GM12875 (cell line): ENCODE results near the gene ZNF487.

Experiments used
- H3K4me3 ChIP-seq: one replicate; pipeline ENCODE4 v1.5.1; 2011; ENCODE audit warnings: low read depth, low read length, control low read depth
- TF ChIP-seq, protein P1 (sequence below): IDR thresholded peaks from 2 replicates; pipeline ENCODE4 v1.5.1; 2011; ENCODE audit warnings: low read depth, mild to moderate bottlenecking, control low read depth, inconsistent platforms, low read length, moderate library complexity, borderline replicate concordance; ENCODE audit not compliant: insufficient read depth

ZNF487 gene

DNA sequence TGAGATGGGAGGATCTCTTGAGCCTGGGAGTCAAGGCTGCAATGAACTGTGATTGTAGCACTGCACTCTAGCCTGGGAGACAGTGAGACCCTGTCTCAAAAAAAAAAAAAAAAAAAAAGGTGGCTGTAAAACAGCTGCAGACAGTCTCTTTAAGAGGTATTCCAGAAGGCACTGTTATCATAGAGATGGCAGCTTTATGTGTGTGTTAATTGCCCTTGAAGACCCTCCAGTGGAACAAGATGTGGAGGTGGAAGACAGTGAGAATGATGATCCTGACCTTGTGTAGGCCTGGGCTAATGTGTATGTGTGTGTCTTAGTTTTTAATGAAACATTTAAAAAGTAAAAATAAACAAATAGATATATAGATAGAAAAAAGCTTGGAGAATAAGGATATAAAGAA is 66.0 kb downstream of the ZNF487 start:
- H3K4me3 ChIP-seq: no peak overlapping the region
- TF ChIP-seq, protein P1, sequence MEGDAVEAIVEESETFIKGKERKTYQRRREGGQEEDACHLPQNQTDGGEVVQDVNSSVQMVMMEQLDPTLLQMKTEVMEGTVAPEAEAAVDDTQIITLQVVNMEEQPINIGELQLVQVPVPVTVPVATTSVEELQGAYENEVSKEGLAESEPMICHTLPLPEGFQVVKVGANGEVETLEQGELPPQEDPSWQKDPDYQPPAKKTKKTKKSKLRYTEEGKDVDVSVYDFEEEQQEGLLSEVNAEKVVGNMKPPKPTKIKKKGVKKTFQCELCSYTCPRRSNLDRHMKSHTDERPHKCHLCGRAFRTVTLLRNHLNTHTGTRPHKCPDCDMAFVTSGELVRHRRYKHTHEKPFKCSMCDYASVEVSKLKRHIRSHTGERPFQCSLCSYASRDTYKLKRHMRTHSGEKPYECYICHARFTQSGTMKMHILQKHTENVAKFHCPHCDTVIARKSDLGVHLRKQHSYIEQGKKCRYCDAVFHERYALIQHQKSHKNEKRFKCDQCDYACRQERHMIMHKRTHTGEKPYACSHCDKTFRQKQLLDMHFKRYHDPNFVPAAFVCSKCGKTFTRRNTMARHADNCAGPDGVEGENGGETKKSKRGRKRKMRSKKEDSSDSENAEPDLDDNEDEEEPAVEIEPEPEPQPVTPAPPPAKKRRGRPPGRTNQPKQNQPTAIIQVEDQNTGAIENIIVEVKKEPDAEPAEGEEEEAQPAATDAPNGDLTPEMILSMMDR: no peak

DNA sequence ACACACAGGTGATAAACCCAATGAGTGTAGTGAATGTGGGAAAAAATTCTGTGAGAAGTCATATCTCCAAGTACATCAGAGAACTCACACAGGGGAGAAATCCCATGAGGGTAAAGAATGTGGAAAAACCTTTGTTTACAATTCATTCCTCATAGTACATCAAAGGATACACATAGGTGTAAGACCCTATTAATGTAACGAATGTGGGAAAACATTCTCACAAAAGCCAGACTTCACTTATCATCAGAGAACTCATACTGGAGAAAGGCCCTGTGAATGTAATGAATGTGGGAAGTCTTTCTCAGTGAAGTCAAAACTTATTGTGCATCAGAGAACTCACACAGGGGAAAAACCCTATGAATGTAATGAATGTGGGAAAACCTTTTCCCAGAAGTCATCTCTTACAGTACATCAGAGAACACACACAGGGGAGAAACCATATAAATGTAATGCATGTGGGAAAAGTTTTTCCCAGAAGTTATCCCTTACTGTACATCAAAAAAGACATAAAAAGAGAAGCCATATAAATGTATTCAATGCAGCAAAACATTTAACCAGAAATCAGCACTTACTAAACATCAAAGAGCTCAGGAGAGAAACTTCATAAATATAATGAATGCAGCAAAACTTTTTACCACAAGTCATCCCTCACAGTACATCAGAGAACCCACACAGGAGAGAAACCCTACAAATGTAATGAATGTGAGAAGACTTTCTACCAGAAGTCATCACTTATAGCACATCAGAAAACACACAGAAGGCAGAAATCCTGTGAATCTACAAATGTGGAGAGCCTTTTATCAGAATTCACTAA is 87.7 kb downstream of the ZNF487 start:
- TF ChIP-seq, protein P1: no peak
- no peak overlapping the region for H3K4me3 ChIP-seq
